Large intestine (tissue), 12 donors: ENCODE data around the gene SLC2A11. TPM values are rescaled to one million over a fixed set of nuclear protein-coding genes. Genes with fewer than 3 reads are reported as not detected.

Experiments
- DNase-seq, 2 donors: peaks; one replicate each; pipeline versions ENCODE4 v3.0.0 to v3.0.0-alpha.2; 2013
- H3K27ac ChIP-seq: one replicate; pipeline ENCODE4 v1.5.1; 2013; ENCODE audit warnings: low read length
- H3K27me3 ChIP-seq: 2 replicates; pipeline ENCODE4 v1.6.1; 2013; ENCODE audit warnings: low read length; ENCODE audit not compliant: control insufficient read depth, insufficient read depth
- H3K36me3 ChIP-seq: 2 replicates; pipeline ENCODE4 v1.6.1; 2013; ENCODE audit warnings: low read length; ENCODE audit not compliant: control insufficient read depth, insufficient read depth
- H3K4me1 ChIP-seq: one replicate; pipeline ENCODE4 v1.6.1; 2013; ENCODE audit warnings: low read length; ENCODE audit not compliant: control insufficient read depth, insufficient read depth
- H3K4me3 ChIP-seq: one replicate; pipeline ENCODE4 v1.5.1; 2013; ENCODE audit warnings: low read length
- H3K9me3 ChIP-seq: one replicate; pipeline ENCODE4 v1.6.1; 2013; ENCODE audit warnings: mild to moderate bottlenecking, low read depth, low read length, moderate library complexity; ENCODE audit not compliant: control insufficient read depth
- WGBS: methylation state at CpG from one replicate; pipeline ENCODE4 v1.1.5; 2013; ENCODE audit warnings: low lambda C conversion rate; ENCODE audit not compliant: insufficient coverage; 5-methylcytosine and 5-hydroxymethylcytosine counted together
- long read RNA-seq, 11 donors: transcript quantifications; one replicate each; lab custom pipeline, GENCODE V29; 2026
- polyA plus RNA-seq: library from polyadenylated mRNA; unstranded; fragments of 120-200 nt; gene quantifications from one replicate; pipeline ENCODE4 v1.2.1, GENCODE V29; 2013

SLC2A11 gene
- polyA plus RNA-seq: 19.3 TPM
- long read RNA-seq, donor 1: 0 reads
- long read RNA-seq, donor 2, partial matches to known transcripts: 0 of 3 reads
- long read RNA-seq, donor 2, other reads (novel, unspliced or antisense): 0 of 3 reads
- long read RNA-seq, donor 3, partial matches to known transcripts: 0 of 1 reads
- long read RNA-seq, donor 3, other reads (novel, unspliced or antisense): 0 of 1 reads
- long read RNA-seq, donor 4: 0 reads
- long read RNA-seq, donor 5: 0 reads
- long read RNA-seq, donor 6, partial matches to known transcripts: 0 of 1 reads
- long read RNA-seq, donor 6, other reads (novel, unspliced or antisense): 0 of 1 reads
- long read RNA-seq, donor 7, partial matches to known transcripts: 0 of 1 reads
- long read RNA-seq, donor 7, other reads (novel, unspliced or antisense): 0 of 1 reads
- long read RNA-seq, donor 8, partial matches to known transcripts: 0 of 1 reads
- long read RNA-seq, donor 8, other reads (novel, unspliced or antisense): 0 of 1 reads
- long read RNA-seq, donor 9: 0 reads
- long read RNA-seq, donor 10: 0 reads
- long read RNA-seq, donor 11, partial matches to known transcripts: 0 of 1 reads
- long read RNA-seq, donor 11, other reads (novel, unspliced or antisense): 0 of 1 reads

DNA sequence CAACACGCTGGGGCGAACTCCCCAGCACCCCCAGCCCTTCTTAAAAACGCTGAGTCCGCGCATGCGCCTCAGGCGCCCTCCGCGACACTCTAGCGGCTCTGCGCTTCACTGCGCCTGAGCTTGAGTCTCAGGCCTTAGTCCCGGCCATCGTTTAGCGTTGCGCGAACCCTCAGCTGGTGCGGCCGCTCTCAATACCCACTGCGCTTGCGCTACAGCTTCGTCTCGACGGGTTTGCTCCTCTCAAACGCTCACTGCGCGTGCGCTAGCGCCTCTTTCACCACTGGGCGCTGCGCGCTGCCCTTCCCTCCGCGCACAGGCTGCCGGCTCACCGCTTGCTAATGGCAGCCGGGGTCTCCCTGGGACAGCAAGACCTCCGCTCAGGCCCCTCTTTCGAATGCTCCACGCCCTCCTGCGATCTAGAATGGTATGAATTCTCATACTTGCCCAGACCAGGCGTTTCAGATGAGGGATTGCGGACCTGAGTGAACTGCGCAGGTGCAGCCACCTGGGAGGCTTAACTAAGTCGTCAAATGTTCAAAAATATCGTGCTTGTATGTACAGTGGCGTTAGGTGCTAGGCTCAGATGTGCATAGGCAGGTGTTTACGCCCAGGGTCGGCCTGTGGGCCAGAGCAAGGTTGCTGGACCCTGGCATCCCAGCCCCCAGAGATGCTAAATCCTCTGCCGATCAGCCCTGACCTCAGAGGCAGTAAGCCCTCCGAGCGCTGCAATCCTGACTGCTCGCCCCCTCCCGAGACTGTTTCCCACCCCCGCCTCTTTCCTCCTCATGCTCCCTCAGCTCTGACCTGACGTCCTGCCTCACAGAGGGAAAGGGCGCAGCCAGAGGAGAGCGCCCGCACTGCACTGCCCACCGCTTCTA is at the start of gene SLC2A11:
TSS of gene SLC2A11 (plus strand) at position 270 of the 878 bp plus-strand sequence. CDS start at position 395, 125 bp downstream.
- Histone ChIP-seq H3K4me3 (peak within 1 kb of the TSS; percentile 94), H3K4me1 (peaks cover 11% of the 10 kb centered on the region), H3K27me3 (no peaks in the 10 kb centered on the region), H3K27ac (peak within 1 kb of the TSS; percentile 93), H3K36me3 (no peaks in the 10 kb centered on the region), H3K9me3 (no peaks in the 10 kb centered on the region)
- 0% methylated on average over 1 of the region's 60 CpGs for WGBS
- peak; percentile 98 to 99 for DNase-seq

DNA sequence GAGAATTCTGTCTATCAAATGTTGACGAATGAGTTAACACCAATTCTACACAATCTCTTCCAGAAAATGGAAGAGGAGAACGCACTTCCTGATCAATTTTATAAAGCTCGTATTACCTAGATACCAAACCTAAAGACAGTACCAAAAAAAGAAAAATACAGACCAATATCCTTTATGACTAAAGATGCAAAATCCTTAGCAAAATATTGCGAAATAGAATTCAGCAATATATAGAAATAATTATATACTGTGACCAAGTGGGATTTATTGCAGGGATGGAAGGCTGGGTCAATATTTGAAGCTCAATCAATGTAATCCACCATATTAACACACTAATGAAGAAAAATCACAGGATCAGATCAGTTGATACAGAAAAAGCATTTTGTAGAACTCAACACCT is 45.3 kb upstream of the SLC2A11 start:
- no peaks in the 10 kb centered on the region for H3K9me3 ChIP-seq
- H3K4me3 ChIP-seq: no peak overlapping the region
- 87% methylated on average over 4 of the region's 4 CpGs for WGBS
- no peaks in the 10 kb centered on the region for H3K4me1 ChIP-seq
- no peaks in the 10 kb centered on the region for H3K27me3 ChIP-seq
- no peak overlapping the region for H3K27ac ChIP-seq
- DNase-seq: no peak
- H3K36me3 ChIP-seq: peaks cover 44% of the 10 kb centered on the region

DNA sequence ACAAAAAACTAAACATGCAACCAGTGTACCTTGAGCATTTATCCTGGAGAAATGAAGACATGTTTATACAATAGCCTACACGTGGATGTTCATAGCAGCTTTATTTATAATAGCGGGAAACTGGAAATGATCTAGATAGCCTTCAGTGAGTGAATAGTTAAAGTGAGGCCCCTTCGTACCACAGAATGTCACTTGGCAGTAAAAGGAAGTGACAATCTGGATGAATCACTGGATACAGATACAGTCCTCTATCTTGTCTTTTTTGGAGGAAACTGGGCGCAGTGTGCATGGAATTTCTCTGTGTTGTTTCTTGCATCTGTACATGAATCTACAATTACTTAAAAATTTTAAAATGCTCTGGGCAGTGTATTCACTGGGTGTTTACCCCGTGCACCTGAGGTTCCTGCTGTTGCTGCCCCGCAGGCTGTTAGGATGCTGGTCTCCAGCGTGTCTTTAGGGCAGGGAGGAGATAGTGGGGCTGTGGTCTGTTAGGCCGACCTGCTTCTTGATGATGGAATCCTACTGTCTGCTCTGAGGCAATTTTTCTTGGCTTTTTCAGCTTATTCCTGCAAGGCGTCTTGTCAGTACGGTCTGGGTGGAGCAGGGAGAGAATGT is 42.0 kb upstream of the SLC2A11 start:
- Histone ChIP-seq H3K27ac (no peak overlapping the region), H3K36me3 (peaks cover 66% of the 10 kb centered on the region), H3K9me3 (no peaks in the 10 kb centered on the region), H3K4me3 (no peak overlapping the region), H3K27me3 (no peaks in the 10 kb centered on the region), H3K4me1 (no peaks in the 10 kb centered on the region)
- no peak for DNase-seq
- WGBS: 80% methylated on average over 2 of the region's 10 CpGs

GRCh38 chr22:23816156-23816976 is 41.3 kb upstream of the SLC2A11 start:
- no peak for DNase-seq
- H3K27me3 ChIP-seq: no peaks in the 10 kb centered on the region
- no peaks in the 10 kb centered on the region for H3K4me1 ChIP-seq
- WGBS: 100% methylated on average over 1 of the region's 18 CpGs
- no peak overlapping the region for H3K4me3 ChIP-seq
- H3K36me3 ChIP-seq: peaks cover 67% of the 10 kb centered on the region
- H3K9me3 ChIP-seq: no peaks in the 10 kb centered on the region
- H3K27ac ChIP-seq: no peak overlapping the region

GRCh38 chr22:23817146-23817545 is 40.5 kb upstream of the SLC2A11 start:
- no peak for DNase-seq
- peaks cover 71% of the 10 kb centered on the region for H3K36me3 ChIP-seq
- no peaks in the 10 kb centered on the region for H3K27me3 ChIP-seq
- no peak overlapping the region for H3K4me3 ChIP-seq
- no peak overlapping the region for H3K27ac ChIP-seq
- H3K9me3 ChIP-seq: no peaks in the 10 kb centered on the region
- H3K4me1 ChIP-seq: no peaks in the 10 kb centered on the region
- WGBS: no CpG with 5 or more reads among the region's 6 CpGs

DNA sequence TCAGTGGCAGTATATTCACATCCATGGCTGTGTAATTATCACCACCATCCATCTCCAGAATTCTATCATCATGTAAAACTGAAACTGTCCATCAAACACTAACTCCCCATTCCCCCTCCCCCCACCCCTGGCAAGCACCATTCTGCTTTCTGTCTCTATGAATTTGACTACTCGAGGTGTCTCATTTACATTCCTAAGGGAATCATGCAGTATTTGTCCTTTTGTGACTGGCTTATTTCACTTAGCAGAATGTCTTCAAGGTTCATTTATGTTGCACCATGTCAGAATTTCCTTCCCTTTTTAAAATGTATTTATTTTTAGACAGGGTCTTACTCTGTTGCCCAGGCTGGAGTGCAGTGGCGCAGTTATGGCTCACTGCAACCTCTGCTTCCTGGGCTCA is 39.1 kb upstream of the SLC2A11 start:
- H3K27me3 ChIP-seq: no peaks in the 10 kb centered on the region
- no peaks in the 10 kb centered on the region for H3K9me3 ChIP-seq
- H3K4me1 ChIP-seq: no peaks in the 10 kb centered on the region
- DNase-seq: no peak
- H3K36me3 ChIP-seq: peaks cover 81% of the 10 kb centered on the region
- WGBS: 93% methylated on average over 2 of the region's 2 CpGs
- no peak overlapping the region for H3K4me3 ChIP-seq
- H3K27ac ChIP-seq: no peak overlapping the region

DNA sequence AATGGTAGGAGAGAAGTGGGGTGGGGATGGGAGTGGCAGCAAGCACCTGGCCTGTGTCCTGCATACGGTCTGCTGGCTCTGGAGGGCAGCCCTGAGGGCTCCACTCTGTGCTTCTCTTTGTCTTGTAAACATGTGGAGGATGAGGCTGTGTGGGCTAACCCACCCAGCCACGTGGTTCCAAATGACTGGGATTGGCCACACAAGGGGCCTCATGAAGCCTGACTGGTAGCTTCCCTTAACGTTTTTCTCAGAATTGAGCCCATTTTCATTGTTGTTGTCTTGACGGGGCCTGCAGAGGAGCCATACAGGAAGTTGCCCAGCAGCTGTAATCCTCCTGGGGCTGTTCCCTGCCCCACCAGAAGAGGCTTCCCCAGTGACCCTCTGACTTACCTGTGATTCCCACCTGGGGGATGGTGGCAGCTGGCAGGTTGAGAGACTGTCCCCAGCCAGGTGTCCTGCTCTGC is 36.9 kb upstream of the SLC2A11 start:
- DNase-seq: no peak
- 60% methylated on average over 1 of the region's 4 CpGs for WGBS
- Histone ChIP-seq H3K4me1 (no peaks in the 10 kb centered on the region), H3K9me3 (no peaks in the 10 kb centered on the region), H3K4me3 (no peak overlapping the region), H3K27me3 (no peaks in the 10 kb centered on the region), H3K27ac (no peak overlapping the region), H3K36me3 (peaks cover 89% of the 10 kb centered on the region)

DNA sequence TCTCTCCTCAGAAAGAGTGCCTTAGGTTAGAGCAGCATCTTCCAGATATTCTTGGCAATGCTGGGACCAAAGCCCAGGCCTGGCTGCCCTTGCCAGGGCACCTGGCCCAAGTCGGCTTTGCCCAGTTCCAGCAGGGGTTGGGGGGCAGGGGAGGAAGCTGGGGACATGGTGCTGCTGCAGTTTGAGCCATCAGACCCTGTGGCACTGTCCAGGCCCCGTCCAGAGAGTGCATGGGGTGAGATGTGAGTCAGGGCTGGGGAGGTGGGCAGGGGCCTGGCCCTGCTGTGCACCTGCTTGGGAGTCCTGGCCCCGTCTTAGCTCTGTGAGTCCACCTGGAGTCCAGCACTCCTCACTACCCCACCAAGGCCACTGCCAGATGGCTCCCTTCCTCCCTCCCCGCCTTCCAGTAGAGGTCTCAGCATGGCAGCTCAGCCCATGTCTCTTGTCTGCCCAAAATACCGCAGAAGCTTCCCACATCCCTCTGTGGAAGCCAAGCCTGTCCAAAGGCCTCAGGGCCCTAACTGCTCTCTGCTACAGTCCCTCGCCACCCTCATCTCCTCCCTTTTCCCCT is 35.5 kb upstream of the SLC2A11 start:
- H3K27ac ChIP-seq: no peak overlapping the region

DNA sequence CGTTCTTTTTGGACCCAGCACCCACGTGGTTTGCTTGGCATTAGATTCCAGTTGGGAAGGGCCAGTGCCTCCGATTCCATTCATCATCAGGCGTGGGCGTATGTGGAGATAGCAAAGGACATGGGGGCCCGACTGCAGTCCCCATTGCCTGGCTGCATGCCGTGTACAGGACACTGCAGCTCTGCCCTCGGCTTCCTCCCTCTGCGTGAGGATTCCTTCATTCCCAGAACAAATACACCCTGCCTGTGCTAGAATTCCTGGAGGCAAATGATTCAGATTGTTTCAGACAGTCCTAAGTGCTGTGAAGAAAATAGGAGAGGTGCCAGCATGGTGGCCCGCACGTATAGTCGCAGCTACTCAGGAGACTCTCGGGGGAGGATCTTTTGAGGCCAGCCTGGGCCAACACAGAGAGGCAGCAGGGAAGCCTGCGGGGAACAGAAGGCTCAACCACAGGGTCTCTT is 34.3 kb upstream of the SLC2A11 start:
- H3K9me3 ChIP-seq: no peaks in the 10 kb centered on the region
- no peak overlapping the region for H3K27ac ChIP-seq
- no peak for DNase-seq
- H3K36me3 ChIP-seq: peaks cover 85% of the 10 kb centered on the region
- no peaks in the 10 kb centered on the region for H3K27me3 ChIP-seq
- 80% methylated on average over 1 of the region's 14 CpGs for WGBS
- no peak overlapping the region for H3K4me3 ChIP-seq
- no peaks in the 10 kb centered on the region for H3K4me1 ChIP-seq

More for the DNA sequence above, 35.5 kb upstream of the SLC2A11 start:
- no peak overlapping the region for H3K4me3 ChIP-seq
- peaks cover 89% of the 10 kb centered on the region for H3K36me3 ChIP-seq
- WGBS: 100% methylated on average over 1 of the region's 6 CpGs
- H3K9me3 ChIP-seq: no peaks in the 10 kb centered on the region
- no peaks in the 10 kb centered on the region for H3K27me3 ChIP-seq
- no peaks in the 10 kb centered on the region for H3K4me1 ChIP-seq
- no peak for DNase-seq
